Activated CD4-positive, CD25-positive, alpha-beta regulatory T cell (primary cell): Measurements from ENCODE around the gene DZIP1L.

Source experiments
- DNase-seq, 4 experiments: peaks; one replicate each; lab custom pipeline; 2025; lab: John Stamatoyannopoulos, UW

The DZIP1L gene

DNA sequence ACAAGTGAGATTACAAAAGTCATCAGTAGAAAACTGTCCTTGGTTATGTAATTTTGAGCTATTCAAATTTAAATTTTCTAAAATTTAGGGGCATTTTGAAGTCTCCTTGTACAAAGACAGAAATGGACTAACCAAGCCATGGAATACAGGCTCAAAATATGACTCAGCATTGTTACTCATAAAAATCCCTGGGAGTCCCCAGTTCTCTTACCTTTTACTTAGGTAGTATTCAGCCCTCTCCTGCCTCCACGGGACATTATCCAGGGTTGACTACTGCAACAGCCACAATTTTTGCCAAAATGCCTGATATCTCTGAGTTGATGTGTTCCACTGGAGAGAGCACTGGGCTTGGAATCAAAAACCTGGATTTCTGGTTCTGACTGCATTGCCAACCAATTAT, 80.5 kb downstream of the DZIP1L start:
- no peak for DNase-seq

DNA sequence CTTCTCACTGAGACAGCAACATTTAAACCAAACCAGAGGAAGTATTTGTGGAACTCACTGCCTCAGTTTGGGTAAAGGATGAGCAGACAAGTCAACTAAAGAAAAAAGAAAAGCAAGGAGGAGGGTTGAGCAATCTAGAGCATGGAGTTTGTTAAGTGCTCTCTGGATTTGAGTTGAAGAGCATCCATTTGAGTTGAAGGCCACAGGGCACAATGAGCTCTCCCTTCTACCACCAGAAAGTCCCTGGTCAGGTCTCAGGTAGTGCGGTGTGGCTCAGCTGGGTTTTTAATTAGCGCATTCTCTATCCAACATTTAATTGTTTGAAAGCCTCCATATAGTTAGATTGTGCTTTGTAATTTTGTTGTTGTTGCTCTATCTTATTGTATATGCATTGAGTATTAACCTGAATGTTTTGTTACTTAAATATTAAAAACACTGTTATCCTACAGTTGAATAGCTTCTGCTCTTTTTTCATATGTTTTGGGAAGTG, 82.2 kb downstream of the DZIP1L start:
- DNase-seq: no peak

DNA sequence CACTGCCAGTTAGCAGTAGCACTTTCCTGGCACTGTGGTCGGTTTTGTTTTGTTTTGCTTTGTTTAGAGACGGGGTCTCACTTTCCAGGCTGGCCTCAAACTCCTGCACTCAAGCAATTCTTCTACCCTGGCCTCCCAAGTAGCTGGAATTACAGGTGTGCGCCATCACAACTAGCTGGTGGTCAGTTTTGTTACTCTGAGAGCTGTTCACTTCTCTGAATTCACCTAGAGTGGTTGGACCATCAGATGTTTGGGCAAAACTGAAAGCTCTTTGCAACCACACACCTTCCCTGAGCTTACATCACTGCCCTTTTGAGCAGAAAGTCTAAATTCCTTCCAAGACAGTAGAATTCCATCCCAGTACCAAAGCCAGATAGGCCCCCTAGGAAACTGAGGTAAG, 82.8 kb downstream of the DZIP1L start:
- no peak for DNase-seq

DNA sequence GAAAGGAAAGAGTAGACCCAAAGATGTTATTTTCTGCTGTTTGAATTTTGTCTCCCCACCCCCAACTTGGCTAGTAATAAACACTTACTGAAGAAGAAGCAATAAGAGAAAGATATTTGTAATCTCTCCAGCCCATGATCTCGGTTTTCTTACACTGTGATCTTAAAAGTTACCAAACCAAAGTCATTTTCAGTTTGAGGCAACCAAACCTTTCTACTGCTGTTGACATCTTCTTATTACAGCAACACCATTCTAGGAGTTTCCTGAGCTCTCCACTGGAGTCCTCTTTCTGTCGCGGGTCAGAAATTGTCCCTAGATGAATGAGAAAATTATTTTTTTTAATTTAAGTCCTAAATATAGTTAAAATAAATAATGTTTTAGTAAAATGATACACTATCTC, 83.9 kb downstream of the DZIP1L start:
- DNase-seq: no peak

DNA sequence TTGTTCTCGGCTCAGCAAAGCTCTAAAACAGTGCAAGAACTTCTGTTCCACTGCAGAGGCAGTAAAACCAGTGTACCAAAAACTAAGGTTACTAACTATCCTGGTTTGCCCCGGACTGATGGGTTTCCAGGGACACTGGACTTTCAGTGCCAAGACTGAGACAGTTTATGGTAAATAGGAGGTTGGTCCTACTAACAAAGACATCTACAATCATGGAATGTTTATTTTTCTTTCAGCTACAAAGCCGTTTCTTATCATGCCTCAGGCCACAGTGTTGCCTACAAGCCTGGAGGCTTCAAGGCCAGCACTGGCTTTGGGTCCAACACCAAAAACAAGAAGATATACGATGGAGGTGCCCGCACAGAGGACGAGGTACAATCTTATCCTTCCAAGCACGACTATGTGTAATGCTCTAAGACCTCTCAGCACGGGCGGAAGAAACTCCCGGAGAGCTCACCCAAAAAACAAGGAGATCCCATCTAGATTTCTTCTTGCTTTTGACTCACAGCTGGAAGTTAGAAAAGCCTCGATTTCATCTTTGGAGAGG, 84.6 kb downstream of the DZIP1L start:
- no peak for DNase-seq

DNA sequence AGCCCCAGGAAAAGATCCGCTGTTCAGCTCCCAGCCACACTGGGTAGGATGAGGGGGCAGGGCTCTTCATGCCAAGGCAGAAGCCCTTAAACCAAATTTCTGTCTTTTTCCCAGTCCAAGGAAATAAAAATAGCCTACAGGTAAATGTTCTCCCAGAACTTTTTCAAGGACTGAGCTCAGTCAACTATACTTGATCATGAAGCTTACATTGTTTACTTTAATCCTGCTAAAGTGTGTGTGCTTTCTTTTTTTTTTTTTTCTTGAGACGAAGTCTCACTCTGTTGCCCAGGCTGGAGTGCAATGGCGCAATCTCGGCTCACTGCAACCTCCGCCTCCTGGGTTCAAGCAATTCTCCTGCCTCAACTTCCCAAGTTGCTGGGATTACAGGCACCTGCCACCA, 87.6 kb downstream of the DZIP1L start:
- no peak for DNase-seq

DNA sequence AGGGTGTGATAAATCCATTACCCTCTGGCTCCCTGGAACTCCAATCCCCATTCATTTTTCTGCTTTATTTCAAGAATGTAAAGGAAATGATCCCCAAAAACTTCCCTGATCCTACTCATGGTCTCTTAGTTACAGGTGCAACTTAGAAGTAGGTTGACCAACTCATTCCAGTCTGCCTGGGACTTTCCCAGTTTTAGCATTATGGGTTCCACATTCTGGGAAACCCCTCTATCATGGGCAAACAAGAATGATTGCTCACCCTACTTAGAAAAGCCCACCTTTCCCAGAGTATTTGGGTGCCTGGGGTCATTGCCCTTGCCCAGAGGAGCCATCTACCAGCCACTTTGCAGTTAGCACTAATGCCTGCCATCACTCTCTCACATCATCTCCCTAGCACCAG, 89.9 kb downstream of the DZIP1L start:
- no peak for DNase-seq

DNA sequence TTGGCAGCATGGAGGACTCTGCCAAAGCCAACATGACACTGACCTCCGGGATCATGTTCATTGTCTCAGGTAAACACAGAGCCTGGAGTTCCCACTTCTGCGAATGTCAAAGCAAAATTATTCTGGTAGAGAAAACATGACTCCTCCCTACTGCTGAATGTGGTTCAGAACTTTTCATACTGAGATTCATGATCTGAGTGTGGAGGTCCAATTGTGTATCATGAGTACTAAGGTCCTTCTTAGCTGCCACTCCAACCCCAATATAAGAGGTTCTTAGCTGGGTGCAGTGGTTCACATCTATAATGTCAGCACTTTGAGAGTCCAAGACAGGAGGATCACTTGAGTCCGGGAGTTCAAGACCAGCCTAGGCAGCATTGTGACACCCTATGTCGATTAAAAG, 91.7 kb downstream of the DZIP1L start:
- no peak for DNase-seq

DNA sequence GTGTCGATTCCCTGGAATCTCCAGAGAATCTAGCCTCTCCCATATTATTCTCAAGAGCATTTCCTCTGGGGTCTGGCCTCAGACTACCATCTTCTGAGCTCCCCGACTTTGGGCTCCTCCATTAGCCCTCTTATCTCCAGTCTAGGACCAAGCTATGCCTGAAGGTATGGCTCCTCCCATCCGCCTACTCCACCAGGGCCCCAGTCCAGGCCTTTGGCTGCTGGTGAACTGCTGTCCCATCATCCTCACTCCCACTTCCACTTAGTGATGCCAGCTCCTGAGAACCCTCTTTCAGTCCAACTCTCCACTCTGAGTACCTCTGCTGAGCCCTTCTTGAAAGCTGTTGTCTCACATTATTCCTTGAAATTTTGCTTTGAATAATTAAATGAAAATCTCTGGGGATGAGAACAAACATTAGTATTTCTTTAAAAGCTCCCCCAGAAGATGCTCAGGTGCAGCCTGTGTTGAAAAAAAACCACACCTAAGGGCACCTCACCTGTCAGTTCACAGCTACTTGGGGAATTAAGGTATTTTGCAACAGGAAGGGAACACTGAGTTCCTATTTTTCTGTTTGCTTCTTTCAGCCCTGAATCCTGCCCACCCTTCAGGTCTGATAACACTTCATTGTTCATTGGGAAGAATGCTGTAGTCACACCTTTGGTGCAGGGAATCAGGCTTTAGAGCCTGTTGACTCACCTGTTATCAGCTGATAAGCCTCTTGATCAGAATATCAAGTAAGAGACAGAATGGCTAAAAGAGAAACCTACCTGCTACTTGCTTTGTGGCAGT, 95.9 kb downstream of the DZIP1L start:
- no peak for DNase-seq

DNA sequence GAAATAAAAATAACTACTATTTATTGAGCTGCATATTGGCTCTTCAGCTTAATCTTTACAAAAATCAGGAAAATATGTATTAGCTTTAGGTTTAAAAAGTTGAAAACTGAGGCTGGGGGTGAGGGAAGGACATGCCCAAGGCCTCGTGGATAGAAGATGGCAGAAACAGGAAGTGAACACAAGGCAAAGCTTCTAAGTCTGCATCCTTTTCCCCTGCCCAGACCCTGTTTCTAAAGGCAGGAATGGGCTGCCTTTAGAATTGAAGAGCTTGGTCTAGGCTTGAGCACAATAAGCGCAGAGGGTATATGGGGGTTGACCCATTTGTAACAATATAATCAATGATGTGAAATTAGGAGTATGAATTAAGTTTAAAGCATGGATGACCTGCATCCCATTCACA, 99.3 kb downstream of the DZIP1L start:
- DNase-seq: no peak

DNA sequence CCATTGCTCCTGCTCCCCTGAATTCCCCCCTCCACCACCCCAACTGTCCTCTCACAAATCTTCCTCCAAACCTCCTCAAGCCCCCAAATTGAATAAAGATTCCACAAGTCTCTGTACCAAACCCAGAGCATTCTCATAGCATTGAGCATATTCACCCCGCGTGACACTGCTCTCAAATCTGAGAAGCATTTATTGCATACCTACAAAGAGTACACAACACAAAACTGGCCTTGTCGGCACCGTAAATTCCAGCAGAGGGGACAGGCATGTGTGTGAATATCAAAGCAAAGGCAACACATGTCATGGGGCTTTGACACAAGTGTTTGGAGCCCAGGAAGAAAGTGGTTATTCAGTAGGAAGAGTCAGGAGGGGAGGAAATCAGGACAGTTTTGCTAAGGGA, 102.9 kb downstream of the DZIP1L start:
- DNase-seq: no peak
